GM12892 (cell line): ENCODE results near the gene FAU. TPM values are rescaled to one million over a fixed set of nuclear protein-coding genes. Genes with fewer than 3 reads are reported as not detected.

ENCODE experiments used
- DNase-seq: peaks from one replicate; pipeline ENCODE4 v3.0.0; 2011; ENCODE audit not compliant: insufficient read length
- FAIRE-seq: peaks from 2 replicates; lab custom pipeline; 2011; peaks lifted over from hg19 to GRCh38; lab: Jason Lieb, UNC
- POLR2A ChIP-seq: IDR thresholded peaks from 2 replicates; pipeline ENCODE4 v1.6.1; 2011; ENCODE audit warnings: low read depth, low read length, control low read depth
- POLR2AphosphoS5 ChIP-seq: IDR thresholded peaks from 2 replicates; pipeline ENCODE4 v1.6.1; 2011; ENCODE audit warnings: low read depth, low read length, control low read depth
- TAF1 ChIP-seq: IDR thresholded peaks from 2 replicates; pipeline ENCODE4 v1.6.1; 2011; ENCODE audit warnings: low read depth, mild to moderate bottlenecking, control low read depth, low read length, borderline replicate concordance
- polyA plus RNA-seq: library from polyadenylated mRNA; unstranded; fragments of >200 nt; gene quantifications from one replicate; pipeline ENCODE4 v1.2.1, GENCODE V29; 2012; ENCODE audit warnings: missing spikeins, inconsistent platforms; ENCODE audit not compliant: missing spikeins

The FAU gene
- 1,538 TPM for polyA plus RNA-seq

DNA sequence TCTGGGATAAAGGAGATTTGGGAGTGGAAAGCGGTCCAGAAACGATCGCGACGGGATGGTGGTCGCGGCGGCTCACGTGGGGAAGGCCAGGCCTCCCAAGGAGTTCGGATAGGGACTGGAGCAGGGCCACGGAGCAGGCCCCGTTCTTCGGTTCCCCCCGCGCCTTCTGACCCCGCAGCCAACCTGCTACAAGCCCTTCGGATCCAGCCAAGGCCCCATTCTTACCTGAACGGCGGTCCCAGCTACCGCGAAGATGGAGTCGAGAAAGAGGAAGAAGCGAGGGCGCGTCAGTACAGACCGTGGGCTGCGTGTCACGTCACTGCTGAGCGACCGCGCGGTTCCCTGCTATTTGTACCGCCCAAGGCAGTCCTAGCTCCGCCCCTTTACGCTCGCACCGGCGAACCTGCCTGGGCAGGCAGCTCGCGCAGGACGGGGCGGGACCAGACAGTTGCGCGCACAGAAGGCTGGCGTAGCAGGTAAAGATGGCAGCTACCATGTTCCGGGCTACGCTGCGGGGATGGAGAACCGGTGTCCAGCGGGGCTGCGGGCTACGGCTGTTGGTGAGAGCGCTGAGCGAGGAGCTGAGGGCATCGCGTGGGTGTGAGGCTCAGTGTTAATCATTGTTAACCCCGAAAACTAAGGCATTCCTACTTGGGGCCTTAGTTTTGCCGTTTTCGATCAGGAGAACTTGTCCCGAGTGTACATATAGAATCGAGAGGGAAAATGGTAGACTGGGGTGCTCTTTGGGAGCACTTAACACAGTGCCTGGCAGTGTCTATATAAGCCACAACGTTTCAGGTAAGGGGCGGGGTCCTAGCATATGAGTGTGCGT lies at the start of gene FAU, which contains the start of gene MRPL49:
TSS of gene FAU (minus strand) at position 270 of the 832 bp plus-strand sequence. CDS start 321 bp downstream, outside the sequence.
TSS of gene MRPL49 (plus strand) at position 457 of the 832 bp plus-strand sequence. CDS start at position 483, 26 bp downstream.
- peak; percentile 100 for FAIRE-seq
- TF ChIP-seq POLR2AphosphoS5 (peak; percentile 88), TAF1 (peak; percentile 90), POLR2A (peak; percentile 94)
- DNase-seq = peak; percentile 96

DNA sequence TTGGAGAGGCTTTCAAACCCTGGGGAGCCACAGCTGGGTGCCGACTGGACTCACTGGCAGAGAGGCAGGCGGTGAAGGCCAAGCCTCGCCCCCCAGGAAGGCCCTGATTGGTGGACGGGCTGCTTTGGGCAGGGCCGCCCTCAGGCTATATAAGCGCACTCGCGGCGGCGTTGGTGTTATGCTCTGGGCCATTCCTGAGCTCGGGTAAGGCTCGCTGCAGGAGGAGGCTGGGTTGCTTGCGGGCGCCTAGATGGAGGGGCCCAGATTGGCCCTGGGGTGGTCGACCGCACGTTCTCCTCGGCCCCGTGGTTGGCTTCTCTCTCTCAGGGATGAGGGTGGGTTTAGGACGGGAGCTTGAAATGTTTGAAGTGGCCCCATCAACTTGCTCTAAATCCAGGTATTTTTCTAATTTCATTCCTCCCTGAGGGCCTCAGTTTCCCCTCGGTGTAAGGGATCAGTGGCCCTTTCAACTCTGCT lies 48.2 kb upstream of the FAU start, which contains the start of gene SPDYC:
TSS of gene SPDYC (plus strand) at position 176 of the 477 bp plus-strand sequence. CDS start 1,125 bp downstream, outside the sequence.
- DNase-seq (no peak), FAIRE-seq (no peak)
- TF ChIP-seq POLR2AphosphoS5 = no peak
- TF ChIP-seq POLR2A = no peak
- TF ChIP-seq TAF1 = no peak

DNA sequence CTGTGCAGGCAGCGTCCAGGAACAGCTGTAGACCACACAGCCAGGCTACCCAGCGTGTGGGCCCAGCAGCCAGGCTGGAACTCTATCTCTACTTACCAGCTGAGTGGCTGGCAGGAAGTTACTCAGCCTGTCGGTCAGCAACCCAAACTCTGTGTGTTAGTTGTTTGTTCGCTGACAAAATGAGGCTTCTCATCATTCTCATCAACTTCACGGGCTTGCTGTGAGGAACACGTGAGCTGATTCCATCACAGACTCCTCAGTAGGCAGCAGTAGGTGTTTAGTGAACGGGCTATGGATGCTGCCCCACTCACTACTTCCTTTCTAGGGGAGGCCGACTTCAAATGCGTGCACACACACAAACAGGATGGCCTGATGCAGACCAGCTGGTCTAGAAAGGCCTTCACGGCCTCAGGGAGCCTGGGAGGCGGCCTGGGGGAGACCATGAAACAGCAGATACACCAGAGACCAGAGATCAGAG lies 47.3 kb upstream of the FAU start:
- FAIRE-seq (peak; percentile 82), DNase-seq (no peak)
- no peak; the same call in 1 of the 2 replicates for TF ChIP-seq POLR2A
- no peak for TF ChIP-seq TAF1

DNA sequence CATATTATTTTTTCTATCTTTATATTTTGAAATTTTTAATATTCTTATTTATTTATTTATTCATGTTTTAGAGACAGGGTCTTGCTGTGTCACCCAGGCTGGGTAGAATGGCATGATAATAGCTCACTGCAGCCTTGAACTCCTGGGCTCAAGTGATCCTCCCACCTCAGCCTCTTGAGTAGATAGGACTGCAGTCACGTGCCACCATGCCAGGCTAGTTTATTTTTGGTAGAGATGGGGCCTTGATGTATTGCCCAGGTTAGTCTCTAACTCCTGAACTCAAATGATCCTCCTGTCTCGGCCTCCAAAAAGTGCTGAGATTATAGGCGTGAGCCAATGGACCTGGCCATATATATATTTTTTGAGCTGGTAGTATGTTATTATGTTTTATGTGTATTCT lies 45.7 kb upstream of the FAU start:
- DNase-seq (no peak), FAIRE-seq (no peak)
- TF ChIP-seq TAF1 (no peak), POLR2A (no peak), POLR2AphosphoS5 (no peak)

DNA sequence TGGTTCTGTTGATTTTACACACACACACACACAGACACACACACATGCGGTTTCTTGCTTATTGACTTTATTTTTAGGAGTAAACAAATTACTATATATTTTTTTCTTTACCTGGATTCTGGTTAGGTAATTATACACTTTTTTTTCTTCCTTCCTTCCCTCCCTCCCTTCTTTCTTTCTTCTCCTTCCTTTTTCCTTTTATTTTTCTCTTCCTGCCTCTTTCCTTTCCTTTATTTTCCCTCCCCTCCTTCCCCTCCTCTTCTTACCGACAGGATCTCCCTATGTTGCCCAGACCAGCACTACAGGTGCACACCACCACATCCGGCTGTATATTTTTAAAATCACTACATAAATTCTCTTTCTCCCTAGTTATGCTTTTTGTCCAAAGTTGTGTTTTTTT lies 45.0 kb upstream of the FAU start:
- DNase-seq (no peak), FAIRE-seq (no peak)
- TF ChIP-seq POLR2AphosphoS5 (no peak), POLR2A (no peak), TAF1 (no peak)

DNA sequence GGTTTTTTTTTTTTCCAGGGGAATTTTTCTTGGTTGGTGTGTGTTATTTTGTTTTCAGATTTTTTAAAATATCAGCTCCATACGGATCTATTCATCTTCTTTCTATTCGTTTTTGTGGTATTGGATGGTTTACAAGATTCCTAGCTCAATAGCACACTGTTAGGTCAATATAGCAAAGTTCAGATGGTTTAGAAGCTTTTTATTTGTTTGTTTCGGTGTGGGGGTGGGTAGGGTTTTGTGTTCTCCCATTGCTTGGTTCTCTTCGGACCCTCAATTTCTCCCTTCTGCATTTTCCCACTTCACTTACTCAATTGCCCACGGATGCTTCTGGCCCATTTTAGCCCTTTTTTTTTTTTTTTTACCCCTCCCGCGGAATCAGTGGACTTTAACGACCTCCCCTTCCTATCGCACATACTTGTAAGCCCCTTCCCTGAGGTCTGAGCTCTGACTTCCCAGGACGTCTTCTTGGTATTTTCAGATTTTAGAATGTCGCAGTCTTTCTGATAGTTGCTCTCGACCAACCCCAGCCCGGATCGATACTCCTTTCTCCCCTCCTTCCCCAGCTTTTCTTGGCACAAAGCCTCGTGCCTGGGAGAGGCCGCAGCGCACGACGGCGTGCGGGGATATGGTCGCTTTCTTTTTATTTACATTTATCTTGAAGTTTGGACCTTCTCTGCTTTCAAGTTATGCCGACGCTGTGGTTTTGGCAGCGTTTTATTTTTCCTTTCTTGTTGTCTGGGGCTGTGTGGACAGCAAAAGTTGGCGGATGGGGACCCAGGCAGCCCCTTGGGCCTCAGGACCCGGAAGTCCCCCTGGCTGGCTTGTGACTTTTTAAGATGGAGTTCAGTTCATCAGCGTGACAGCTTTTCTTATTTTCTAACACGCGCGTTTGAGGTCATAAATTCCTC lies 43.7 kb upstream of the FAU start:
- DNase-seq (no peak), FAIRE-seq (no peak)
- no peak for TF ChIP-seq POLR2A
- TF ChIP-seq TAF1 = no peak
- TF ChIP-seq POLR2AphosphoS5 = no peak

DNA sequence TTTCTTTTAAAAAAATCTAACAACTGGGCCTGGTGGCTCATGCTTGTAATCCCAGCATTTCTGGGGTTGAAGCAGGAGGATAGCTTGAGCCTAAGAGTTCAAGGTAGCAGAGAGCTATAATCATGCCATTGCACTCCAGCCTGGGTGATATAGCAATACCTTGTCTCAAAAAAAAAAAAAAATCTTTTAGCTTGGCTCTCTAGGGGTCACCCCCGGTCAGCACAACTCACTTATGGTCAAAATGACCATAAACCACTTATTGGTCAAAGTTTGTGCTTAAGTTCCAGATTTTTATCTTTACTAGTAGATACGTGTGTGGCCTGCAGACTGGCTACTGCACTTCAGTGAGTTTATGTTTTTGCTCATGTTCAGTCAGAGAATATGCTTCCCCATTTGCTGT lies 41.8 kb upstream of the FAU start:
- FAIRE-seq = no peak
- DNase-seq = no peak
- TF ChIP-seq TAF1 (no peak), POLR2A (no peak), POLR2AphosphoS5 (no peak)

DNA sequence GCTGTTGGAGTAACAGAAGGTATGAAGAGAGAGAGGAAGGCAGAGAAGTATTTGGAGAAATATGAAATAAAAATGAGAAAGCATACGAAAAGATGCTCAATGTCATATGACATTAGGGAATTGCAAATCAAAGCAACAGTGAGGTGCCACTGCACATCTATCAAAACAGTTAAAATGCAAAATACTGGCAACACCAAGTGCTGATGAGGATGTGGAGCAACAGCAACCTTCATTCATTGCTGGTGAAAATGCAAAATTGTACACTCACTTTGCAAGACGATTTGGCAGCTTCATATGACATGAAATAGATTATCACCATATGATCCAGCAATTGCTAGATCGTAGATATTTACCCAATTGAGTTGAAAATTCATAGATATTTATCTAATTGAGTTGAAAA lies 38.7 kb upstream of the FAU start:
- TF ChIP-seq POLR2AphosphoS5 (no peak), TAF1 (no peak), POLR2A (no peak)
- DNase-seq = no peak
- no peak for FAIRE-seq

DNA sequence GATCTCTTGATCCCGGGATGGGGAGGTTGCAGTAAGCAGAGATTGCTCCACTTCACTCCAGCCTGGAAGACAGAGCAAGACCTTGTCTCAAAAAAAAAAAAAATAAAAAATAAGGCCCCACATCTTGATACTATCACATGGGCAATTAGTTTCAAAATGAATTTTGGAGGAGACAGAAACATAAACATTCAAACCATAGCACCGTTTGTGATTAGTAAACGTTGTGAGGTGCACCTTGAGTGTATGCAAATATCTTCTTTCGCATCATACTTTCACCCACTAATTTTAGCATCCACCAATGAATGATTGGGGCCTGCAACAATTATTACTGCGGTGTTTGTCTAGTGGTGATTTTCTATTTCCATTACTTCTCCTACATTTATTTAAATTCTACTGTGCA lies 37.1 kb upstream of the FAU start:
- FAIRE-seq (peak; percentile 17), DNase-seq (no peak)
- TF ChIP-seq POLR2A (no peak), TAF1 (no peak), POLR2AphosphoS5 (no peak)

DNA sequence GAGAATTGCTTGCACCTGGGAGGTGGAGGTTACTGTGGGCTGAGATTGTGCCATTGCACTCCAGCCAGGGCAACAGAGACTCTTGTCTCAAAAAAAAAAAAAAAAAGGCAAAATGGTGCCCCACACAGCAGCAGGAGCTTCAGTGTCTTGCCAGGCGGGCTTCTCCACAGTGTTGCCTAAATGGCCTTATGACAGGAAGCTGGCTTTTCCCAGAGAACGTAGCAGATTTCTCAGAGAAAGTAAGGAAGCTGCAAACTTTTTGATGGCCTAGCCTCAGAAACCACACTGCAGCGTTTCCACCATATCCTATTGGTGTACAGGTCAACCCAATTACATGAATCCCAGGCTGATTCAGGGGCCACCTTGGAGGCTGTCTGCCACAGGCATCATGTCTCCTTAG lies 35.4 kb upstream of the FAU start:
- TF ChIP-seq POLR2A = no peak
- TF ChIP-seq POLR2AphosphoS5 = no peak
- TF ChIP-seq TAF1 = no peak
- FAIRE-seq = no peak
- DNase-seq = no peak

DNA sequence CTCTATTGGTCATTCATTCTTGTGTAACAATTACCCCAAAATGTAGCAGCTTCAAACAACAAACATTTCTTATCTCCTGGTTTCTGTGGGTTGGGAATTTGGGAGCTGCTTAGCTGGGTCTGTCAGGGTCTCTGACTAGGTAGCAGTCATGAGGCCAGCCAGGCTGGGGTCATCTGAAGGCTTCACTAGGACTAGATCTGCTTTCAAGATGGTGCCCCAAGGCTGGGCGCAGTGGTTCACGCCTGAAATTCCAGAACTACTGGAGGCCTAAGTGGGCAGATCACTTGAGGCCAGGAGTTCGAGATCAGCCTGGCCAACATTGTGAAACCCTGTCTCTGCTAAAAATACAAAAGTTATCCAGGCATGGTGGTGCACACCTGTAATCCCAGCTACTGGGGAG lies 35.0 kb upstream of the FAU start:
- FAIRE-seq (no peak), DNase-seq (no peak)
- TF ChIP-seq TAF1 (no peak), POLR2AphosphoS5 (no peak), POLR2A (no peak)

DNA sequence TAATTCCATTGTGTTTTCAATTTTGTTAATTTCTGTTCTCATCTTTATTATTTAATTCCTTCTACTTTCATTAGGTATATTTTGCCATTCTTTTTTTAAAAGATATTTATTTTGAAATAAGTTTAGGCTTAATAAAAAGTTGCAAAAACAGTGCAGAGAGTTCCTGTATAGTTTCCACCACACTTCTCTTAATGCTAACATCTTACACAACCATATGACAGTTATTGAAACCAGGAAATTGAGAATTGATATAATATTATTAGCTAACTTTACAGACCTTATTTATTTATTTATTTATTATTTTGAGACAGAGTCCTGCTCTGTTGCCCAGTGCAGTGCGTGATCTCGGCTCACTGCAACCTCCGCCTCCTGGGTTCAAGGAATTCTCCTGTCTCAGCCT lies 34.3 kb upstream of the FAU start:
- DNase-seq (no peak), FAIRE-seq (no peak)
- TF ChIP-seq POLR2AphosphoS5 = no peak
- TF ChIP-seq POLR2A = no peak
- TF ChIP-seq TAF1 = no peak
